ENCODE measurements around the gene PPP2R3B.

GRCh38 chrX:307261-308111 lies 79.2 kb downstream of the PPP2R3B start:
- no peak for TF ChIP-seq CTCF (IDR thresholded peaks at IDR 0.05; ENCODE audit: low read depth, low read length)
- no peak for TF ChIP-seq MYC (IDR thresholded peaks at IDR 0.05; ENCODE audit: low read depth, low read length)
- TF ChIP-seq POLR2A (IDR thresholded peaks at IDR 0.05; ENCODE audit: extremely low read depth, insufficient read length): no peak
- TF ChIP-seq MAX (IDR thresholded peaks at IDR 0.05; ENCODE audit: low read depth, low read length): no peak

Measured in NB4 (cell line).